HCT116 (cell line): ENCODE measurements around the gene ONECUT3. TPM values are rescaled to one million over a fixed set of nuclear protein-coding genes. Genes with fewer than 3 reads are reported as not detected.

ENCODE experiments used
- ATAC-seq: fragments of 200-7000 bp; cut with Tn5 transposase; 2 replicates; pipeline ENCODE4 v1.9.1; 2020; ENCODE audit warnings: mild to moderate bottlenecking, moderate library complexity
- BruUV-seq: library from RNA; stranded (reverse); fragments of 400-500 nt; replicated peaks from 2 replicates; lab custom pipeline; 2021; lab: Mats Ljungman, UMichigan
- CTCF ChIA-PET: fragments of 300-600 bp; sonication (Branson Sonifier 250); formaldehyde crosslinking; loops from one replicate; lab custom pipeline; 2021; ENCODE audit warnings: antibody characterized with exemption; lab: Charles Lee
- POLR2A ChIA-PET: fragments of 300-600, 350-600 bp; sonication (Branson Sonifier 250); formaldehyde crosslinking; loops from one replicate; lab custom pipeline; 2021; ENCODE audit warnings: antibody characterized with exemption; lab: Charles Lee
- RAD21 ChIA-PET, 2 experiments: fragments of 300-600 bp; sonication (Branson Sonifier 250); formaldehyde crosslinking; loops; one replicate each; lab custom pipeline; 2023; ENCODE audit warnings: low total read pairs in 2 of 2; ENCODE audit not compliant: uncharacterized antibody in 2 of 2, unreplicated experiment in 2 of 2, low non-redundant PET in 1 of 2; lab: Charles Lee
- DNase-seq: peaks from one replicate; pipeline ENCODE4 v3.0.0-alpha.2; 2010; ENCODE audit warnings: low read depth, low spot score
- H2AFZ ChIP-seq: fragments of 200-600 bp; shearing (Covaris generic), sonication (generic); 2 replicates; pipeline ENCODE4 v1.6.1; 2017; ENCODE audit warnings: low read depth, mixed run types, mixed read lengths, antibody characterized with exemption, low read length; ENCODE audit not compliant: poor library complexity, severe bottlenecking
- H3K27ac ChIP-seq: 2 replicates; pipeline ENCODE4 v1.5.1; 2012; ENCODE audit warnings: low read depth, low read length
- H3K27me3 ChIP-seq: fragments of 200-600 bp; sonication (generic); 2 replicates; pipeline ENCODE4 v1.6.1; 2016; ENCODE audit warnings: mixed run types, low read length, mixed read lengths; ENCODE audit not compliant: insufficient read depth
- H3K36me3 ChIP-seq, 2 experiments: fragments of 200-500 bp in 1 of 2; fragments of 200-600 bp in 1 of 2; sonication (Bioruptor generic) in 1 of 2; sonication (generic) in 1 of 2; 2 replicates each; pipeline versions ENCODE4 v1.5.1 to v1.6.1; 2014 to 2016; ENCODE audit warnings: low read length in 2 of 2, inconsistent platforms in 1 of 2, mixed read lengths in 1 of 2, mixed run types in 1 of 2; ENCODE audit not compliant: insufficient read depth in 2 of 2, control insufficient read depth in 1 of 2
- H3K4me1 ChIP-seq, 2 experiments: fragments of 200-600 bp in 1 of 2; sonication (generic) in 1 of 2; 2 replicates each; pipeline versions ENCODE4 v1.5.1 to v1.6.1; 2012 to 2017; ENCODE audit warnings: low read length in 2 of 2, inconsistent platforms in 1 of 2, mild to moderate bottlenecking in 1 of 2, mixed read lengths in 1 of 2, mixed run types in 1 of 2, moderate library complexity in 1 of 2; ENCODE audit not compliant: insufficient read depth in 2 of 2, control insufficient read depth in 1 of 2
- H3K4me2 ChIP-seq: fragments of 200-600 bp; sonication (generic); 2 replicates; pipeline ENCODE4 v1.6.1; 2017; ENCODE audit warnings: mixed run types, low read length, mixed read lengths
- H3K4me3 ChIP-seq, 2 experiments: fragments of 200-600 bp in 1 of 2; sonication (generic) in 1 of 2; replicated peaks in 1 of 2; 2 replicates each; pipeline ENCODE4 v1.5.1; 2011 to 2016; ENCODE audit warnings: low read length in 2 of 2, control low read depth in 1 of 2, low read depth in 1 of 2, mild to moderate bottlenecking in 1 of 2, mixed read lengths in 1 of 2, mixed run types in 1 of 2
- H3K79me2 ChIP-seq: fragments of 200-600 bp; sonication (generic); 2 replicates; pipeline ENCODE4 v1.6.1; 2017; ENCODE audit warnings: mild to moderate bottlenecking, mixed run types, low read length, moderate library complexity, mixed read lengths; ENCODE audit not compliant: insufficient read depth
- H3K9ac ChIP-seq: fragments of 200-600 bp; sonication (generic); 2 replicates; pipeline ENCODE4 v1.6.1; 2016; ENCODE audit warnings: low read length, mixed read lengths
- H3K9me2 ChIP-seq: fragments of 200-600 bp; sonication (generic), shearing (Covaris generic); 2 replicates; pipeline ENCODE4 v1.6.1; 2017; ENCODE audit warnings: mixed run types, mild to moderate bottlenecking, moderate library complexity; ENCODE audit not compliant: insufficient read depth
- H3K9me3 ChIP-seq, 2 experiments: fragments of 200-500 bp in 1 of 2; fragments of 200-600 bp in 1 of 2; sonication (Bioruptor generic) in 1 of 2; sonication (generic) in 1 of 2; 2 replicates each; pipeline ENCODE4 v1.6.1; 2014 to 2017; ENCODE audit warnings: low read length in 2 of 2, mixed read lengths in 2 of 2, inconsistent platforms in 1 of 2, low read depth in 1 of 2, mild to moderate bottlenecking in 1 of 2, mixed run types in 1 of 2, moderate library complexity in 1 of 2; ENCODE audit not compliant: control insufficient read depth in 1 of 2, insufficient read depth in 1 of 2
- H4K20me1 ChIP-seq: fragments of 200-600 bp; sonication (generic), shearing (Covaris generic); 2 replicates; pipeline ENCODE4 v1.6.1; 2017; ENCODE audit warnings: mixed run types, mild to moderate bottlenecking, moderate library complexity; ENCODE audit not compliant: insufficient read depth
- ATF3 ChIP-seq: IDR thresholded peaks from 2 replicates; pipeline ENCODE4 v1.6.1; 2012
- CBX3 ChIP-seq: IDR thresholded peaks from 2 replicates; pipeline ENCODE4 v1.6.1; 2012; ENCODE audit warnings: low read depth
- EZH2 ChIP-seq: fragments of 200-600 bp; sonication (generic); IDR thresholded peaks from 2 replicates; pipeline ENCODE4 v1.6.1; 2017; ENCODE audit warnings: antibody characterized with exemption, mixed run types
- POLR2A ChIP-seq: IDR thresholded peaks from 2 replicates; pipeline ENCODE4 v1.7.0; 2011; ENCODE audit warnings: borderline replicate concordance; ENCODE audit not compliant: insufficient read depth, insufficient read length; ENCODE audit errors: extremely low read depth
- TCF7L2 ChIP-seq: IDR thresholded peaks from 2 replicates; pipeline ENCODE4 v1.7.0; 2011; ENCODE audit warnings: borderline replicate concordance, inconsistent platforms; ENCODE audit not compliant: insufficient read depth, insufficient read length; ENCODE audit errors: extremely low read depth
- intact Hi-C: fragments of 100-400 bp; cut with micrococcal nuclease; formaldehyde crosslinking; loops from 2 replicates; pipeline ENCODE4 v1.10.0; 2022
- total RNA-seq: library from RNA; stranded (reverse); gene quantifications from one replicate; pipeline ENCODE4 v1.2.1, GENCODE V29; 2021; ENCODE audit not compliant: unreplicated experiment

Gene ONECUT3
- total RNA-seq, 1 experiment from 2014 or later, result 22.1 TPM

DNA sequence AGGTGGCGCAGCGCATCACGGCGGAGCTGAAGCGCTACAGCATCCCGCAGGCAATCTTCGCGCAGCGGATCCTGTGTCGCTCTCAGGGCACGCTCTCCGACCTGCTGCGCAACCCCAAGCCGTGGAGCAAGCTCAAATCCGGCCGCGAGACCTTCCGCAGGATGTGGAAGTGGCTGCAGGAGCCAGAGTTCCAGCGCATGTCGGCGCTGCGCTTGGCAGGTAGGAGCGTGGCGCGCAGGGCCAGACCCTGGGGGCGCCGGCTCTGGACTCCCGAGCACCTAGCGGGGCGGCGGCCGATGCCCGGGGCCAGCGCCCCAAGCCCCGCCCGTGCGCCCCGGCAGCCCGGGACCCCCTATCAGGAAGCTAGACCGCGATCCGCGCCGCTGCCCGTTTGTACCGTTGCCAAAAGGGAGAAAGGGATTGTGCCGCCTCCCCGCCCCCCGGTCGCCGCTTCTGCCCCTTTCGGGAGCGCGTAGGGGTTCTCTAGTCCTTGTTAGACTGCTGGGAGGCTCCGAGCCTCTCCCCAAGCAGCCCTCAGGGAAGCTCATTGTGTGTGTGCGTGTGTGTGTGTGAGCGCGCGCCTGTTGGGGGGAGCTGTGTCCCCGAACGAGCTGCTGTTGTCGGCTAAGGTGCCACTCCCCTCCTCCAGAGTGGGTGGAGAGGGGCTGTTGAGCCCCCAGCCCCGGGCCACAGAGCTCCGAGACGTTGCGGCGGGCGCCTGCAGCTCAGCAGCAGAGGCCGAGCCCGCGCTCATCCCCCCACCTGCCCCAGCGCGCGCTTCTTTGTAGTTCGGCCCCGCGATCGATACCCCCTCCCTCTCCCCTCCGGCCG, 1.5 kb downstream of the ONECUT3 start:
- DNase-seq (no peak), ATAC-seq (no peak)

DNA sequence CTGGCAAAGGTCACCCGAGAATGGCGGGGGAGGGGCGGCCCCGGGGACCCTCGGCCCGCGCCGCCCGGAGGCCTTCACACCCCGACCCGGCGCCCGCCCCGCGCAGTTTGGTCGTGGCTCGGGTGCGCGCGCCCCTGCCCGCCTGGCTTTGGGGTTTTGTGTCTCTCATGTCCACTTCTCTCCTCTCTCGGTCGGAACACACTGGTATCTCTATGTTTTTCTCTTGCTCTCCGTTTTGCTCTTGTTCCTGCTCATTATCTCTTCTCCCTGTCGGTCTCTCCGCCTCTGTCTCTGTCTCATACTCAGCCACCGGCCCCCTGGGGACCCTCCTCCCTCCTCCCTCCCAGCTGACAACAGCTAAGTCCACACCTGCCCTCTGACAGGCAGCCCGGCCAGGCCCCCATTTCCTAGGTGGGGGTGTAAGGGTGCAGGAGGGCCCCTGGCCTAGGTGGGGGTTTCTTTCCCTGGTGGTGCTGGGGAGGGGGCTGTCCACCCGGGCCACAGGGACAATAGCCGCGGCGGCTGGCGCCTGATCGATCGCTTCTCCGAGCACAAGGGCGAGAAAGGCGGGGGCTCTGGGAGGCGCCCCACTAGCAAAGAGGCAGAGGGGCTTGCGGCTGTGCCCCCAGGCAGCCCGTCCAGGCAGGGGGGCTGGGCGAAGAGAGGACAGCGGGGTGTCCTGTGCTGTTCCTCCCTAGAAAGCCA, 2.3 kb downstream of the ONECUT3 start:
- Histone ChIP-seq H3K9me2 (no peaks in the 10 kb centered on the region), H3K9ac (peak overlapping the region; percentile 74), H3K79me2 (peaks cover 64% of the 10 kb centered on the region), H3K4me3 (peak overlapping the region; percentile 62 to 66), H3K36me3 (peaks cover 2 to 6% of the 10 kb centered on the region in 2 experiments; a peak in 1 of 4 replicates), H3K27me3 (no peaks in the 10 kb centered on the region), H4K20me1 (peaks cover 4% of the 10 kb centered on the region; the same call in 1 of the 2 replicates), H2AFZ (no peak overlapping the region), H3K4me2 (peak overlapping the region; percentile 76), H3K4me1 (peaks cover 12 to 45% of the 10 kb centered on the region in 2 experiments), H3K9me3 (no peaks in the 10 kb centered on the region), H3K27ac (peak overlapping the region; percentile 87)
- TF ChIP-seq CBX3, result no peak
- no peak for TF ChIP-seq EZH2
- TF ChIP-seq ATF3, result no peak
- ChIA-PET RAD21 (interaction anchor here in 1 of 2 experiments (1.0 kb wide), 1 partner anchor 9 kb away, joined by 3 read pairs; no protein-coding TSS in a partner anchor), POLR2A (interaction anchor here (1.2 kb wide), 1 partner anchor 9 kb away, joined by 3 read pairs; no protein-coding TSS in a partner anchor), CTCF (no interaction called here)
- ATAC-seq (peak; percentile 10; the same call in 1 of the 2 replicates), DNase-seq (no peak)
- intact Hi-C loops, result no loop called here
- TSS peak; percentile 45 for BruUV-seq

More for the DNA sequence above, 1.5 kb downstream of the ONECUT3 start:
- ChIA-PET POLR2A (interaction anchor here (1.2 kb wide), 1 partner anchor 8 kb away, joined by 3 read pairs; no protein-coding TSS in a partner anchor), CTCF (no interaction called here), RAD21 (interaction anchor here in 1 of 2 experiments (1.0 kb wide), 1 partner anchor 8 kb away, joined by 3 read pairs; no protein-coding TSS in a partner anchor)
- peak overlapping the region; percentile 87 for H3K27ac ChIP-seq
- no peak overlapping the region for H2AFZ ChIP-seq
- peak overlapping the region; percentile 74 for H3K9ac ChIP-seq
- H4K20me1 ChIP-seq, result peaks cover 4% of the 10 kb centered on the region; the same call in 1 of the 2 replicates
- TF ChIP-seq ATF3 (no peak), POLR2A (peak; percentile 20), TCF7L2 (peak; percentile 39)
- no peaks in the 10 kb centered on the region for H3K9me2 ChIP-seq
- no peaks in the 10 kb centered on the region for H3K9me3 ChIP-seq
- peaks cover 18 to 52% of the 10 kb centered on the region in 2 experiments for H3K4me1 ChIP-seq
- peaks cover under 1 to 3% of the 10 kb centered on the region in 2 experiments; a peak in 1 of 4 replicates for H3K36me3 ChIP-seq
- H3K4me2 ChIP-seq, result peak overlapping the region; percentile 76
- peaks cover 64% of the 10 kb centered on the region for H3K79me2 ChIP-seq
- no TSS peak for BruUV-seq
- H3K27me3 ChIP-seq, result no peaks in the 10 kb centered on the region
- peak overlapping the region; percentile 62 to 66 for H3K4me3 ChIP-seq
- intact Hi-C loops, result no loop called here
